GM21786 (cell line): ENCODE measurements around the gene CSN3.

ENCODE experiments used
- ATAC-seq: cut with Tn5 transposase; IDR thresholded peaks from one replicate; pipeline ENCODE4 v1.9.1; 2021; ENCODE audit not compliant: unreplicated experiment

The CSN3 gene

GRCh38 chr4:70291341-70291740 is 48.9 kb downstream of the CSN3 start:
- no peak for ATAC-seq

DNA sequence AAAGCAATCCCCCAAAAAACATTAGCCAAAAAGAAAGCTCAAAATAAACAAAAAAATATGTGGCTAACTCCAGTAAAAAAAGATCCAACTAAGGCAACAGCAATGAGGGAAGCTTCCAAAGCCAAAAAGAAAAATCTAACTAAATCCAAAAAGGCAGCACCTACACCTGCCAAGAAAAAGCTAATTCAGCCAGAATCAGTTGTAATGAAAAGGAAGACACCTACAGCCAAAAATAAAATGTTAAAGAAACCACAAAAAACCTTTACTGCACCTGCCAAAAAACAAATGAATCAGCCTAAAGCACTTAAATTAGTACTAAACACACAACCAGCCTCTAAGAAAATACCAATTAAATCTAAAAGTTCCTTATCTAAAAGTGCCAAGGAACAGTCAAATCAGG is 55.2 kb downstream of the CSN3 start:
- ATAC-seq, result no peak

DNA sequence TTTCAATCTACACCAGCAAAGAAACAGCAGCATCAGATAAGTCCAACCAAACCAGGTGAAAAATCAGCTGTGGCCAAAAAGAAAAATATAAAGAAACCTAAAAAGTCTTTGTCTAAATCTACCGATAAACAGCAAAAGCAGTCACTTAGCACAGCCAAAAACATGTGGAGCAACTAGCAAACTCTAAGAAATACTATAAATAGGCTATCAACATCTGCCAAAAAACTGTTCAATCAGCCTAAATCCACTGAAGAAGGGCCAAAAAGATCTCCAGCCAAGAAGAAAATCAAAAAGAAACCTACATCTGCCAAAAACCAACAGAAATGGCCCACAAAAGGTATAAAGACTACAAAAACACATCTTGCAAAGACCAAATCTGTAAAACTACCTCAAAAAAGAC is 55.7 kb downstream of the CSN3 start:
- no peak for ATAC-seq

- ATAC-seq, result no peak
These were observed 57.2 kb downstream of the CSN3 start for GRCh38 chr4:70299643-70300042.

DNA sequence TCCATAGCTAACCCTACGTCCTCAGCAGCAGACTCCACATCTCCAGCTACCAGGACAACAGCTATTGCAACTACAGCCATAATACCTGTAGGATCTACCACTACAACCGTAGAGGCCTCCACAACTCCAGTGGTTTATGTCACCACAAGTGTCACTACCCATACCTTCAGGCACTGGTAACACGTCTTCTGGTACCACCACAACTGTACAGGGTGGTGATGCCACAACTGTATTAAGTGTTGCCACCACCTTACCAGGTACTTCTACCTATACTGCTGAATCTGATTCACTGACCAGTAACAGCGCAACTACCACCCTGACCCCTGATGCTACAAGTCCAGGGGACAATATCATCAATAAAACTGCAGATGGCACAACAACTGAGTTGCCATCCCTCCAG is 57.8 kb downstream of the CSN3 start:
- ATAC-seq, result no peak
